ENCODE data around the gene EXOC3L1. TPM values are rescaled to one million over a fixed set of nuclear protein-coding genes. Genes with fewer than 3 reads are reported as not detected.

EXOC3L1 gene
- total RNA-seq, 1 donor from 2014 or later, result not detected

DNA sequence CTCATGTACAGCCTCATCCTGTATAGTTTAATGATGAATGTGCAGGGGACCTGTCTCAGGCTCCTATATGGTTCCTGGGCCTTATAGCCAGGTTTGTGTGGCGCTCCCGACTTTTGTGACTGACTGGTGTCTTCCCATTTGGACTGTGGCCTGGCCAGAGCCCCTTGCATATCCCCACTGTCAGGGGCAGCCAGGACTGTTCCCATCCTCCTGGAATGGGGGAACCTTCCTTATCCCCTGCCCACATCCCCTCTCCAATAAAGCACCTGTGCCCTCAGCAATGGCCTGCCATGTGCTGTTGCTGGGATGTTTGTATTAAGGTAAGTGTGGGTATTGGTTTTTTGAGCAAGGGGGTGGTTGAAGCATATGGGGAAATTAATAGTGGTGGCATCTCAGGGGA, 41.7 kb downstream of the EXOC3L1 start:
- peaks cover 2% of the 10 kb centered on the region for H3K9me3 Mint-ChIP-seq
- H3K9ac ChIP-seq, result no peak overlapping the region
- H3K4me1 ChIP-seq, result no peaks in the 10 kb centered on the region
- no peak overlapping the region for H3K4me3 Mint-ChIP-seq
- H3K36me3 ChIP-seq, result no peaks in the 10 kb centered on the region
- H3K27me3 Mint-ChIP-seq (ENCODE audit: insufficient read depth, low read depth), result peaks cover 36% of the 10 kb centered on the region
- H3K4me2 ChIP-seq, result no peak overlapping the region
- H3K79me2 ChIP-seq (ENCODE audit: low read depth), result no peaks in the 10 kb centered on the region
- no peak overlapping the region for H3K4me3 ChIP-seq
- H3F3A ChIP-seq (ENCODE audit: low read depth), result peaks cover 30% of the 10 kb centered on the region
- peaks cover 16% of the 10 kb centered on the region for H3K36me3 Mint-ChIP-seq
- H3K9me3 ChIP-seq (ENCODE audit: low read depth), result no peaks in the 10 kb centered on the region
- TF ChIP-seq, protein P1, sequence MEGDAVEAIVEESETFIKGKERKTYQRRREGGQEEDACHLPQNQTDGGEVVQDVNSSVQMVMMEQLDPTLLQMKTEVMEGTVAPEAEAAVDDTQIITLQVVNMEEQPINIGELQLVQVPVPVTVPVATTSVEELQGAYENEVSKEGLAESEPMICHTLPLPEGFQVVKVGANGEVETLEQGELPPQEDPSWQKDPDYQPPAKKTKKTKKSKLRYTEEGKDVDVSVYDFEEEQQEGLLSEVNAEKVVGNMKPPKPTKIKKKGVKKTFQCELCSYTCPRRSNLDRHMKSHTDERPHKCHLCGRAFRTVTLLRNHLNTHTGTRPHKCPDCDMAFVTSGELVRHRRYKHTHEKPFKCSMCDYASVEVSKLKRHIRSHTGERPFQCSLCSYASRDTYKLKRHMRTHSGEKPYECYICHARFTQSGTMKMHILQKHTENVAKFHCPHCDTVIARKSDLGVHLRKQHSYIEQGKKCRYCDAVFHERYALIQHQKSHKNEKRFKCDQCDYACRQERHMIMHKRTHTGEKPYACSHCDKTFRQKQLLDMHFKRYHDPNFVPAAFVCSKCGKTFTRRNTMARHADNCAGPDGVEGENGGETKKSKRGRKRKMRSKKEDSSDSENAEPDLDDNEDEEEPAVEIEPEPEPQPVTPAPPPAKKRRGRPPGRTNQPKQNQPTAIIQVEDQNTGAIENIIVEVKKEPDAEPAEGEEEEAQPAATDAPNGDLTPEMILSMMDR (IDR thresholded peaks at IDR 0.05), result no peak
- no peak for TF ChIP-seq EZH2 (IDR thresholded peaks at IDR 0.05)
- TF ChIP-seq EZH2phosphoT487 (IDR thresholded peaks at IDR 0.05), result no peak
- H4K20me1 ChIP-seq (ENCODE audit: low read depth), result peaks cover 5% of the 10 kb centered on the region
- H3K27me3 ChIP-seq, result peaks cover 41% of the 10 kb centered on the region
- H3K27ac Mint-ChIP-seq, result no peak overlapping the region
- H3K27ac ChIP-seq, result no peak overlapping the region
- H3K4me1 Mint-ChIP-seq, result peaks cover 8% of the 10 kb centered on the region
- no peak for DNase-seq (ENCODE audit: low spot score)
- no peak overlapping the region for H2AFZ ChIP-seq (replicated peaks)

DNA sequence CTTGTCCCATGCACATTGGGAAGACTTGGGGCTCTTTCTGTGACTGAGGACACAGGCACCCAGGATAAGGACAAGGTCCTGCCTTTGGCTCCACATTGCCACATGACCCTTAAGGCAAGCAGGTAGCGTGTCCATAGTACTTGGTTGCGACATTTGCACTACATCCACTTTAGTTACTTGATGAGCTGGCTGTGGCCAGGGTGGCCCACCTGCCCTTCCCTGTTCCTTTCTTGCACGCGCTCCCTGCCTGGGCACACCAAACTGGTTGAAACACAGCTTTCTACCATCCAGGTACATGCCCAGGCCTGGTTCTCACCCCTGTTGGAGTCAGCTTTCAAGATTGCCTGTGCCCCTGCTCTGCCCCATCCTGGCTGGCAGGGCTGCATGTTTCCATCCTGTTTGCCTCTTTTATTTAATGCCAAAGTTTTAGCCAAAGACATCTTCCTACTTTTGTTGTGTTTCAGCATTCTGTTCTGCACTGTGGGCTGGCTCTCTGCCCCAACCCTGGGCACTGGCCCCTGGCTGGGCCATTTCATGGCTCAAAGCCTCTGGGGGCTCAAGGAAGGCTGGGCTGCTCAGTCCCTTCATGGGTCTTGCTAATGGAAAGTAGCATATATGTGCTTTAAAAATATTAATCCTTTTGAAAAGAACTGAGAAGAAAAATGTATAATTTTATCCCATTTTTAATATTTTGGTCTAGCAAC, 42.3 kb downstream of the EXOC3L1 start:
- Mint-ChIP-seq H3K9me3 (peaks cover 2% of the 10 kb centered on the region), H3K36me3 (peaks cover 16% of the 10 kb centered on the region), H3K27me3 (ENCODE audit: insufficient read depth, low read depth) (peaks cover 29% of the 10 kb centered on the region), H3K4me3 (no peak overlapping the region), H3K27ac (no peak overlapping the region), H3K4me1 (peaks cover 8% of the 10 kb centered on the region)
- no peak overlapping the region for H2AFZ ChIP-seq (replicated peaks)
- DNase-seq (ENCODE audit: low spot score), result no peak
- no peaks in the 10 kb centered on the region for H3K9me3 ChIP-seq (ENCODE audit: low read depth)
- no peak overlapping the region for H3K27ac ChIP-seq
- H3K9ac ChIP-seq, result no peak overlapping the region
- H3K79me2 ChIP-seq (ENCODE audit: low read depth), result no peaks in the 10 kb centered on the region
- no peaks in the 10 kb centered on the region for H3K4me1 ChIP-seq
- H3K27me3 ChIP-seq, result peaks cover 35% of the 10 kb centered on the region
- TF ChIP-seq EZH2phosphoT487 (IDR thresholded peaks at IDR 0.05), result no peak
- no peak for TF ChIP-seq EZH2 (IDR thresholded peaks at IDR 0.05)
- TF ChIP-seq, protein P1 (IDR thresholded peaks at IDR 0.05), result no peak
- peaks cover 5% of the 10 kb centered on the region for H4K20me1 ChIP-seq (ENCODE audit: low read depth)
- H3K4me3 ChIP-seq, result no peak overlapping the region
- no peaks in the 10 kb centered on the region for H3K36me3 ChIP-seq
- peaks cover 30% of the 10 kb centered on the region for H3F3A ChIP-seq (ENCODE audit: low read depth)
- H3K4me2 ChIP-seq, result no peak overlapping the region

DNA sequence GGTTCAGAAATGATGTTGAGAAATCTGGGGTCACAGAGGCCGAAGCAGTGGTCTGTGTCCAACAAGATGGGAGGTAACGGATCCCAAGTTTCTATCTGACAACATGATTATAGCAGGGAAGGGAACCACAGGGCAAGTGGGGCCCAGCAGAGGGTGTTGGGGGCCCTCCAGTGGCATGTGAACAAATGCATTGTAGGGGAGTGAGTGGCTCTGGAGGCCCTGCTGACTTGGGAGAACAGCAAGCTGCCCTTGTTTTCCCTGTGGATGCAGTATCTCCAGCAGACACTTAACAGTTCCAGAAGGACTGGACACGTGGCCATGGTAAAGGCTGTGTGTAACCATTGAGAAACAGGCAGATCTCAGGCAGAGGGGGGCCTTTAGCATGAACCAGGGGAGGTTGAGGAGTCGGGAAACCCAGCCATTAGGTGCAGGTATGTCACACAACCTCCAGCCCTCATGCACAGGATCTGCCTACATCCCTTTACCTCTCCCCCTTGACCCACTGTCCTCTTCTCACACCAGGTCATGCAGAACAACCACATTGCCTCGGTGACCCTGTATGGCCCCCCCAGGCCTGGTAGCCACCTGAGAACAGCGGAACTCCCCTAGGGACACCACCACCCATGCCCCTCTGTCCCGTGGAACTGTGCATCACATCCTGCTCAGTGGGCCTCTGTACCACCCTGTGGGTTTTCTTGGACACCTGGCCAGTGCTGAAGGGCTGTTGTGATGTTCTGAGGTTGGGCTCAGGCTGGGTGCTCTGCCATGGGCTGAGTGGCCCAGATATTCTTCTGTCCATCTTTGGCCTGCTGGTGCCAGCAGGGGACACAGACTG, 43.2 kb downstream of the EXOC3L1 start:
- TF ChIP-seq EZH2 (IDR thresholded peaks at IDR 0.05), result no peak
- TF ChIP-seq, protein P1 (IDR thresholded peaks at IDR 0.05), result no peak
- TF ChIP-seq EZH2phosphoT487 (IDR thresholded peaks at IDR 0.05), result no peak
- Histone ChIP-seq H4K20me1 (ENCODE audit: low read depth) (peaks cover 5% of the 10 kb centered on the region), H3K36me3 (no peaks in the 10 kb centered on the region), H3K4me3 (no peak overlapping the region), H3K4me1 (no peaks in the 10 kb centered on the region), H3K4me2 (no peak overlapping the region), H2AFZ (replicated peaks) (no peak overlapping the region), H3K9ac (no peak overlapping the region), H3K27me3 (peaks cover 27% of the 10 kb centered on the region), H3F3A (ENCODE audit: low read depth) (peaks cover 26% of the 10 kb centered on the region), H3K27ac (no peak overlapping the region), H3K9me3 (ENCODE audit: low read depth) (no peaks in the 10 kb centered on the region), H3K79me2 (ENCODE audit: low read depth) (no peaks in the 10 kb centered on the region)
- Mint-ChIP-seq H3K27me3 (ENCODE audit: insufficient read depth, low read depth) (peaks cover 22% of the 10 kb centered on the region), H3K9me3 (peaks cover 2% of the 10 kb centered on the region), H3K27ac (no peak overlapping the region), H3K4me1 (peaks cover 8% of the 10 kb centered on the region), H3K36me3 (peaks cover 20% of the 10 kb centered on the region), H3K4me3 (no peak overlapping the region)
- DNase-seq (ENCODE audit: low spot score), result no peak

Data from neural progenitor cell (in vitro differentiated cells).